PFSK-1 (cell line): ENCODE data around the gene CACNA1A.

Experiments used
- FOXP2 ChIP-seq: optimal IDR thresholded peaks from 2 replicates; pipeline ENCODE3; 2011; ENCODE audit warnings: borderline replicate concordance, control low read depth, inconsistent platforms; ENCODE audit not compliant: insufficient read depth; ENCODE audit errors: extremely low read length, extremely low read depth
- POLR2AphosphoS5 ChIP-seq: IDR thresholded peaks from 2 replicates; pipeline ENCODE4 v1.6.1; 2012; ENCODE audit warnings: low read depth, mild to moderate bottlenecking, control low read depth, low read length, moderate library complexity
- REST ChIP-seq, 2 experiments: IDR thresholded peaks; 2 replicates each; pipeline versions ENCODE4 v1.6.1 to v1.8.0; 2011 to 2012; ENCODE audit warnings: low read depth in 2 of 2, low read length in 2 of 2, control low read depth in 1 of 2, inconsistent platforms in 1 of 2, mild to moderate bottlenecking in 1 of 2, moderate library complexity in 1 of 2; ENCODE audit not compliant: insufficient read depth in 1 of 2
- SIN3A ChIP-seq: IDR thresholded peaks from 2 replicates; pipeline ENCODE4 v1.6.1; 2012; ENCODE audit warnings: mild to moderate bottlenecking, low read length, moderate library complexity, borderline replicate concordance; ENCODE audit not compliant: insufficient read depth
- TAF1 ChIP-seq: IDR thresholded peaks from 2 replicates; pipeline ENCODE4 v1.6.1; 2012; ENCODE audit warnings: low read length, control low read depth, borderline replicate concordance; ENCODE audit not compliant: insufficient read depth

The CACNA1A gene

GRCh38 chr19:13399746-13400145 is 106.5 kb downstream of the CACNA1A start:
- TF ChIP-seq REST (IDR thresholded peaks at IDR 0.05; ENCODE audit: insufficient read depth in 1 of 2, low read depth in 2 of 2, low read length in 2 of 2) = no peak
- no peak for TF ChIP-seq SIN3A
- no peak for TF ChIP-seq TAF1

DNA sequence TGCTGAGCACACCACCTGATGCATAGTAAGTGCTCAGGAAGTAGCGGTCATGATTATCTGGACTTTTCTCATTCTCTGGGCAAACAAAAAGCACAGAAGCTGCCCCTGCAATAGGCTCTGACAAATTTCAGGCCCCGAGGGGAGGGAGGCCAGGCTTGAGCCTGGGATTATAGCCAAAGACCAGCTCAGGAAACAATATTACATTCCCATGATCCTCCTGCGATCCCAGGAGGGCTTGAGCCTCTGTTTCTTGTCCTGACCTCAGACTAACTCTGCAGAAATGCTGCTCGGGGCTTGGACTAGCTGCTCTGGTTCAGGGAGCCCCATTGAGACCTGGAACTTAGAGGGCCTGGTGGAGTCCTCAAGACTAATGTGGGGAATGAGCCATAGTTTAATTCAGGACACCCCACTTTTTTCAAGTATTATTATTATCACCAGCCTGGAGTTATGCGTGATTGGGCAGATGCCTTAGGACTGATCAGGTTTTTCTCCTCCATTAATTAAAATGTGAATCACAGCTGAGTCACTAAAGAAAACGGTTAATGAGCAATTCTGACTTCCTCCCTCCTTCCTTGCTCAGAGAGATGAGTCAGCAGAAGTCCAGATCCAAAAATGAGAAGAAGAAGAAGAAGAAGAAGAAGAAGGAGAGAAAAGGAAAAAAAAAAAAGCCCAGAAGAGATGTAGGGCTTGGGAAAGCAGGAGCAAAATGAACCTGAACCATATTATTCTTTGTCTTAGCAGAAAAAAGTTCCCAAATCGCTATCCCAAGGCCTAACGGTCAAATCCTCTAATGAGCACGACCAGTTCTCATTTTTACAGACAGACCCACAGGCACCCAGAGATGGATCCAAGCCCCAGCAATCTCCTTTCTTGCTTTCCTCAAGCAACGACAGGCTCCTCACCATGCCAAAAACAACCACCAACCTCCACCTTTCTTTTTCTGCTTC is 107.2 kb downstream of the CACNA1A start:
- TF ChIP-seq SIN3A (peak; percentile 66; the same call in 1 of the 2 replicates), TAF1 (no peak), REST (IDR thresholded peaks at IDR 0.05; ENCODE audit: insufficient read depth in 1 of 2, low read depth in 2 of 2, low read length in 2 of 2) (peak in 1 of 2 experiments; percentile 36; a peak in 1 of 4 replicates)

DNA sequence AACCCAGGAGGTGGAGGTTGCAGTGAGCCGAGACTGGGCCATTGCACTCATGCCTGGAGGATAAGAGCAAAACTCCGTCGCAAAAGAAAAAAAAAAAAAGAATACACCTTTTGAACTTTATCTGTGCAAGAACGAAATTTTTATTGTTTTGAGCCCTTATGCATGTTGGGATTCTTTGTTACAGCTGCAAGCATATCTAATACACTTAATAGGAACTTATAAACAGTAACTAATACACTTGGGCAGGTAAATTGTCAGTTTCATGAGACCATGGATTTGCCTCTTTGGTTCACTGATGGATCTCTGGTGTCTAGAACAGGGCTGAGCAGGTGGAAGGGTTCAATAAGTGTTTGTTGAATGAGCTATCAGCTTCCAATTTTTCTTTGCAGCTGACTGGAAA is 108.1 kb downstream of the CACNA1A start:
- TF ChIP-seq REST (IDR thresholded peaks at IDR 0.05; ENCODE audit: insufficient read depth in 1 of 2, low read depth in 2 of 2, low read length in 2 of 2) (no peak), SIN3A (no peak), TAF1 (no peak)

GRCh38 chr19:13396250-13397080 is 109.8 kb downstream of the CACNA1A start:
- TF ChIP-seq TAF1 = no peak
- no peak for TF ChIP-seq POLR2AphosphoS5
- TF ChIP-seq SIN3A = no peak
- no peak for TF ChIP-seq REST (IDR thresholded peaks at IDR 0.05; ENCODE audit: insufficient read depth in 1 of 2, low read depth in 2 of 2, low read length in 2 of 2)
- no peak for TF ChIP-seq FOXP2
